A549 (cell line): ENCODE measurements around the gene GNG12.

Experiments
- CTCF ChIP-seq: fragments of >200 bp; sonication (Bioruptor Twin); formaldehyde crosslinking; IDR thresholded peaks from 3 replicates; pipeline ENCODE4 v1.5.1; 2016
- JUN ChIP-seq, 2 experiments: fragments of >200 bp; sonication (Bioruptor Twin); formaldehyde crosslinking; IDR thresholded peaks; 2 replicates in 1 of 2; 3 replicates in 1 of 2; pipeline ENCODE4 v1.6.1; 2016 to 2017
- SREBF2 ChIP-seq: fragments of 450-650 bp; IDR thresholded peaks from 2 replicates; pipeline ENCODE4 v1.6.1; 2014; ENCODE audit warnings: mild to moderate bottlenecking, moderate library complexity
- TF ChIP-seq, protein P1 (sequence below): fragments of 450-650 bp; IDR thresholded peaks from 2 replicates; pipeline ENCODE4 v1.6.1; 2014; ENCODE audit warnings: antibody characterized with exemption

- TF ChIP-seq, protein P1, sequence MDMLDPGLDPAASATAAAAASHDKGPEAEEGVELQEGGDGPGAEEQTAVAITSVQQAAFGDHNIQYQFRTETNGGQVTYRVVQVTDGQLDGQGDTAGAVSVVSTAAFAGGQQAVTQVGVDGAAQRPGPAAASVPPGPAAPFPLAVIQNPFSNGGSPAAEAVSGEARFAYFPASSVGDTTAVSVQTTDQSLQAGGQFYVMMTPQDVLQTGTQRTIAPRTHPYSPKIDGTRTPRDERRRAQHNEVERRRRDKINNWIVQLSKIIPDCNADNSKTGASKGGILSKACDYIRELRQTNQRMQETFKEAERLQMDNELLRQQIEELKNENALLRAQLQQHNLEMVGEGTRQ = no peak
- TF ChIP-seq CTCF = no peak
- no peak for TF ChIP-seq SREBF2
- no peak for TF ChIP-seq JUN (IDR thresholded peaks at IDR 0.05)
Observed at GRCh38 chr1:67683316-67683715, 150.0 kb downstream of the GNG12 start.
